ENCODE results near the gene NEK2.
"Not testable (repeated sequence)": the region's sequence is repeated elsewhere in the genome, so short reads cannot be mapped to it uniquely, and the experiment has no call there.

The NEK2 gene

GRCh38 chr1:211695135-211695816, 19.9 kb upstream of the NEK2 start:
- DNase-seq (ENCODE audit: low read depth, low spot score) = no peak

DNA sequence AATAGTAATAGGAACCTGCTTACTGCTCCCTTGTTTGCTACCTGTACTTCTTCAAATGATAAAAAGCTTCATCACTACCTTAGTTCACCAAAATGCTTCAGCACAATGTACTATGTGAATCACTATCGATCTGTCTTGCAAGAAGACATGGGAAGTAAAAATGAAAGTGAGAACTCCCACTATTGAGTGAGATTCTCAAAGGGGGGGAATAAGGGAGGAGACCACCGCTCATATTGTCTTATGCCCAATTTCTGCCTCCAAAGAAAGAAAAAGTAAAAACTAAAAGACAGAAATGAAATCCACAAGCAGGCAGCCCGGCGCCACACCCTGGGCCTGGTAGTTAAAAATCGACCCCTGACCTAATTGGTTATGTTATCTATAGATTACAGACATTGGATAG, 18.5 kb upstream of the NEK2 start:
- DNase-seq (ENCODE audit: low read depth, low spot score) = not testable (repeated sequence)

GRCh38 chr1:211688421-211688820, 13.0 kb upstream of the NEK2 start:
- DNase-seq (ENCODE audit: low read depth, low spot score) = no peak

DNA sequence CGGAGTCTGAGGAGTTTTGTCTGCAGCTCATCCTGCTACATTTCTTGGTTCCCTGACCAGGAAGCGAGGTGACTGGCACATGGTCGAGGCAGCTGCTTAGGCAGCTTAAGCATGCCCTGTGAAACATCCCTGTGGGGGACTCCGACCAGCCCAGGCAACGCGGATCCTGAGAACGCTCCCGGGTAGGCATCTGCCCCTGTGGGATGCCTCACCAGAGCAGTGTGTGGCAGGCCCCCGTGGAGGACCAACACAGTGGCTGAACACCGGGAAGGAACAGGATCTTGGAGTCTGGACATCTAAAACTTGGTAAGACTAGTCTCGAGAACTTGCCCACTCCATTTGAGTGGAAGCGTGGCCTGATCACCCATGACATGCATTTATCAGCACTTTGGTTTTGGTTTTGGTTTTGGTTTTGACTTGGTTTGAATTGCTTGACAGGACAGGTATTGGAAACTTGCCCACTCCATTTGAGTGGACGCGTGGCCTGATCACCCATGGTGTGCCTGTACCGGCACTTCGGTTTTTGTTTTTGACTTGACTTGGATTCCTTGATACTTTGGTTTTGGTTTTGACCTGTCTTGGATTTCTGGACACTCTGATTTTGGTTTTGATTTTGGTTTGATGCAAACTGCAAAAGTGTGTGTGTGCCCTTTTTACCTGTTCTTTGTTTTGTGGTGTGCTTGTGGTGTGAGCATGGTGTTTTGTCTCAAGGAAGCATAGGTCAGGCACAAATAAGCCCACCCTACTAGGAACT, 12.2 kb upstream of the NEK2 start:
- no peak for DNase-seq (ENCODE audit: low read depth, low spot score)

GRCh38 chr1:211685823-211686222, 10.4 kb upstream of the NEK2 start:
- no peak for DNase-seq (ENCODE audit: low read depth, low spot score)

DNA sequence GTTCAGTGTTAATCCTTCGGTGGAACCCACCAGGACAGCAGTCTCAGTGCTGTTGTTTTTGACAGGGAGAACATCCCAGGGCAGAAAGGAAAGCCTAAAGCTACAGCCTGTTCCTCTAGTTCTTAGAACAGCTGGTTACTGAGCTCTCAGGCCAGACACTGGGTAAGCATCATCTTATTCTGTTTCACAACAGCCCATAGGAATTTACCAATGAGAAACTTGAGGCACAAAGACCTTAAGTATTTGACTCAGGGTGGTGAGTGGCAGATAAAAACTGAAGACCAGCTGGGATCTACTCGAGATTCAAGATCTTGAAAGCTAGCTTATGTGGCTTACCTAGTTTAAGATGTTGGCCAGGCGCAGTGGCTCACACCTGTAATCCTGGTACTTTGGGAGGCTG, 9.4 kb upstream of the NEK2 start:
- DNase-seq (ENCODE audit: low read depth, low spot score) = no peak

- no peak for DNase-seq (ENCODE audit: low read depth, low spot score)
Measured at GRCh38 chr1:211684331-211684730, 8.9 kb upstream of the NEK2 start.

DNA sequence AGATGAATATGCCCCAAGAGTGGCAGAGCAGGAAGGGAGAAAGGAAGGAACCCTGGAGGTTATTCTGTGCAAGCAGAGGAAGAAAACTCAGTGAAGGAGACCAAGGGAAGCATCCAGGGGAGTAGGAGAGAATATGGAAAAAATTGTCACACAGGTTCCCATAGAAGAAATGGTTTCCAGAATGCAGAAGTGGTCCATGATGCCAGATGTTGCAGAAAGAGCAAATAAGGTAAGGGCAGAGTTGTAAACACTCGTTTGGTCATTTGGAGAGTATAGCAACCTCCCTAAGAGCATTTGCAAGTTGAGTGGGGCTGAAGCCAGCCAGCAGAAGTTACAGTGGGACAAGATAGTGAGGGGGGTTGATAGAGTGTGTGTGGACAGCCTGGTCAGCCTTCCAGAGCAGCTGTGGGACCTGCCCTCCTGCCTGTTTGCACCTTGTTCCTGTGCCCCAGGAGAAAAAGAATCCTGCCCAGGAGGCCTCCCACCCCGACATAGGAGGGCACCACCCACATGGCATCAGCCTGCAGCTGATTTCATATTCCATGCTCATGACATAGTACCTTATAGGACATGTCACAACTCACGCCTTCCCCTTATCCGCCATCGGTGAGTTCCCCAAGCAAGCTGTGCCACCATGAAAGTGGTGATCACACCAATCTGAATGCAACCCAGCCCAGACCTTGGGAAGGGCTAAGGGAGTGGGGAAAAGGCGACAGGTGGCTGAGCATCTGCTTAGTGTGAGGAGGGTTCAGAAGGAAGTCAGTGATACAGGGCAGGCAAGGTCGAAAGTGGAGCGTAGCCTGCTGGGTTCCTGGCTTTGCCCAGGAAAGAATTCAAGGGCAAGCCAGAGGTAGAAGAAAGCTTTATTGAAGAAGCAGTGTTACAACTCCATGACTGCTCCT, 8.2 kb upstream of the NEK2 start:
- DNase-seq (ENCODE audit: low read depth, low spot score) = no peak

GRCh38 chr1:211682186-211682585, 6.8 kb upstream of the NEK2 start:
- not testable (repeated sequence) for DNase-seq (ENCODE audit: low read depth, low spot score)

GRCh38 chr1:211680752-211681327, 5.4 kb upstream of the NEK2 start:
- DNase-seq (ENCODE audit: low read depth, low spot score) = peak; percentile 45

DNA sequence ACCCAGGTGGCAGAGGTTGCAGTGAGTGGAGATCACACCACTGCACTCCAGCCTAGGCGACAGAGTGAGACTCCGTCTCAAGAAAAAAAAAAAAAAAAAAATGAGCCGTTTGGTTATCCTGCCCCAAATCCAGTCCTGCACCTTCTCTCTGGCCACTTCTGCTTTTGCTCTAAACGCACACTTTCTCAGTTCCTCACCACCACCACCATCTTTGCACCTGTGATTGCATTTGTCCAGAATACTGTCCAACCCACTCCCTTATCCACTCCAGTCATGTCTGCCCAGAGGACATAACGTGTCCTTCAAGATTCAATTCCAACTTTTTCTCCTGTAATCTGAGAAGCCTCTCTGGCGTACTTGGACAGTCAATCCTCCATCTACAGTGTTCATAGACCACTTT, 2.2 kb upstream of the NEK2 start:
- no peak for DNase-seq (ENCODE audit: low read depth, low spot score)

- no peak for DNase-seq (ENCODE audit: low read depth, low spot score)
Measured at GRCh38 chr1:211676761-211677160, 1.3 kb upstream of the NEK2 start.

GRCh38 chr1:211676106-211676583, 724 bp upstream of the NEK2 start:
- no peak for DNase-seq (ENCODE audit: low read depth, low spot score)

GRCh38 chr1:211667065-211667617, 8.3 kb downstream of the NEK2 start:
- DNase-seq (ENCODE audit: low read depth, low spot score) = no peak

- no peak for DNase-seq (ENCODE audit: low read depth, low spot score)
Measured at GRCh38 chr1:211660718-211661222, 14.7 kb downstream of the NEK2 start.

- no peak for DNase-seq (ENCODE audit: low read depth, low spot score)
Measured at GRCh38 chr1:211656728-211657127, 18.7 kb downstream of the NEK2 start.

- peak; percentile 49 for DNase-seq (ENCODE audit: low read depth, low spot score)
Measured at GRCh38 chr1:211654838-211655787, 20.3 kb downstream of the NEK2 start.

GRCh38 chr1:211653959-211654496, 21.4 kb downstream of the NEK2 start:
- no peak for DNase-seq (ENCODE audit: low read depth, low spot score)

DNA sequence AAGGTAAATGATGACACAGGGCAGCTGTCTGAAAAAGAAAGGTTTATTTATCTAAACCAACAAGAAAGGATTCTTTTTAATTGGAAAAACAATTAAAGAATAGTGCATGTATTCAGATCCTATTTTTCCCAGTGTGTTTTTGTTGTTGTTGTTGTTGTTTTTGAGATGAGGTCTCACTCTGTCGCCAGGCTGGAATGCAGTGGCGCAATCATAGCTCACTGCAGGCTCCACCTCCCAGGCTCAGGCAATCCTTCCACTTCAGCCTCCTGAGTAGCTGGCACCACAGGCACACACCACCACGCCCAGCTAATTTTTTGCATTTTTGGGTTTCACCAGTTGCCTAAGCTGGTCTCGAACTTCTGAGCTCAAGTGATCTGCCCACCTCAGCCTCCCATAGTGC, 22.1 kb downstream of the NEK2 start:
- DNase-seq (ENCODE audit: low read depth, low spot score) = no peak

DNA sequence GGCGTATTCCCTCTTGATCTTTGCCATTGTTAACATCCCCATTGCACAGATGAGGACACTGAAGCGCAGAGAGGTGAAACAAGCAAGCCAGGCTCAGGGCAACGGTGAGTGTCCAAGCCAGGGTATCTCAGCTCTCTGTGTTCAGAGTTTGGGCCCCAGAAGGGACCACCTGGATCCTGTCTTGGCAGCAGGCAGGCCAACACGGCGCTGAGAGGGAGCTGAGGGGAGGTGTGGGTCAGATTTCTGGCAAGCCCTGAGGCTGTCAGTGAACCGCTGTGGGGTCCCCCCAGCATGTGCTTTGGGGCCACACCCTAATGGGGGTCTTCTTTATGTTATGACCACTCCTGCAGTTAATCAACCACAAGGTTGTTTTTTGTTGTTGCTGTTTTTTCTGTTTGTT, 23.1 kb downstream of the NEK2 start:
- no peak for DNase-seq (ENCODE audit: low read depth, low spot score)
